ENCODE results near the gene TMEM129. TPM values are rescaled to one million over a fixed set of nuclear protein-coding genes. Genes with fewer than 3 reads are reported as not detected.

The TMEM129 gene
- total and polyA plus RNA-seq, 2 donors (not counting 1 experiment from before 2014, with no cell fraction given) = 15.0 to 39.6 TPM

- Histone ChIP-seq H3K4me2 (ENCODE audit: extremely low read depth, insufficient read depth, low read length) (peak within 1 kb of the TSS; percentile 98), H3K79me2 (ENCODE audit: control insufficient read depth, insufficient read depth, low read length) (peaks cover 52% of the 10 kb centered on the region), H3K4me1 (ENCODE audit: control insufficient read depth, extremely low read depth, insufficient read depth, low read length) (peaks cover 2% of the 10 kb centered on the region), H3K36me3 (ENCODE audit: control insufficient read depth, insufficient read depth, low read length) (peaks cover 7% of the 10 kb centered on the region), H3K27me3 (ENCODE audit: control insufficient read depth, insufficient read depth, low read length) (no peaks in the 10 kb centered on the region), H3K27ac (ENCODE audit: insufficient read depth, low read length) (peak within 1 kb of the TSS; percentile 95), H3K9ac (ENCODE audit: insufficient read depth, low read length) (peak within 1 kb of the TSS; percentile 99), H4K20me1 (ENCODE audit: control insufficient read depth, extremely low read depth, insufficient read depth, low read length) (no peaks in the 10 kb centered on the region), H3K4me3 (replicated peaks in 1 of 4; ENCODE audit: control extremely low read depth in 1 of 4, insufficient read depth in 1 of 4, low read depth in 3 of 4, low read length in 4 of 4) (peak within 1 kb of the TSS; percentile 87 to 95 (median 94)), H3K9me3 (ENCODE audit: control insufficient read depth, insufficient read depth, low read depth, low read length) (no peaks in the 10 kb centered on the region), H2AFZ (ENCODE audit: low read length) (peak within 1 kb of the TSS; percentile 70)
- no peak for TF ChIP-seq CTCF (conservative IDR thresholded peaks at IDR 0.05 in 1 of 2, IDR thresholded peaks at IDR 0.05 in 1 of 2; ENCODE audit: low read depth in 1 of 2, low read length in 2 of 2)
- no peak for TF ChIP-seq EZH2 (IDR thresholded peaks at IDR 0.05; ENCODE audit: low read length, missing control alignments)
- peak; percentile 89 to 91 for DNase-seq (ENCODE audit: low read depth in 2 of 2)
These were observed 8.7 kb downstream of the TMEM129 start, which contains the start of gene SLBP for GRCh38 chr4:1712216-1713002. SLBP (minus strand) TSS chr4:1712319; CDS start chr4:1712188, 131 bp downstream.

- peak overlapping the region; percentile 97 for H3K4me2 ChIP-seq (ENCODE audit: extremely low read depth, insufficient read depth, low read length)
- peaks cover 2% of the 10 kb centered on the region for H3K4me1 ChIP-seq (ENCODE audit: control insufficient read depth, extremely low read depth, insufficient read depth, low read length)
- H3K27me3 ChIP-seq (ENCODE audit: control insufficient read depth, insufficient read depth, low read length) = no peaks in the 10 kb centered on the region
- no peaks in the 10 kb centered on the region for H3K9me3 ChIP-seq (ENCODE audit: control insufficient read depth, insufficient read depth, low read depth, low read length)
- peaks cover 49% of the 10 kb centered on the region for H3K79me2 ChIP-seq (ENCODE audit: control insufficient read depth, insufficient read depth, low read length)
- H3K27ac ChIP-seq (ENCODE audit: insufficient read depth, low read length) = peak overlapping the region; percentile 95
- DNase-seq (ENCODE audit: low read depth in 2 of 2) = peak; percentile 55 to 59
- peaks cover 3% of the 10 kb centered on the region for H3K36me3 ChIP-seq (ENCODE audit: control insufficient read depth, insufficient read depth, low read length)
- peak overlapping the region; percentile 61 for H2AFZ ChIP-seq (ENCODE audit: low read length)
- H4K20me1 ChIP-seq (ENCODE audit: control insufficient read depth, extremely low read depth, insufficient read depth, low read length) = no peaks in the 10 kb centered on the region
- peak overlapping the region; percentile 87 to 95 (median 94) for H3K4me3 ChIP-seq (replicated peaks in 1 of 4; ENCODE audit: control extremely low read depth in 1 of 4, insufficient read depth in 1 of 4, low read depth in 3 of 4, low read length in 4 of 4)
- H3K9ac ChIP-seq (ENCODE audit: insufficient read depth, low read length) = peak overlapping the region; percentile 99
- TF ChIP-seq CTCF (conservative IDR thresholded peaks at IDR 0.05 in 1 of 2, IDR thresholded peaks at IDR 0.05 in 1 of 2; ENCODE audit: low read depth in 1 of 2, low read length in 2 of 2) = no peak
- no peak for TF ChIP-seq EZH2 (IDR thresholded peaks at IDR 0.05; ENCODE audit: low read length, missing control alignments)
These were observed 9.4 kb downstream of the TMEM129 start for GRCh38 chr4:1711571-1712215.

- Histone ChIP-seq H3K36me3 (ENCODE audit: control insufficient read depth, insufficient read depth, low read length) (peaks cover 7% of the 10 kb centered on the region), H4K20me1 (ENCODE audit: control insufficient read depth, extremely low read depth, insufficient read depth, low read length) (no peaks in the 10 kb centered on the region), H3K4me1 (ENCODE audit: control insufficient read depth, extremely low read depth, insufficient read depth, low read length) (peaks cover 2% of the 10 kb centered on the region), H3K27me3 (ENCODE audit: control insufficient read depth, insufficient read depth, low read length) (no peaks in the 10 kb centered on the region), H3K79me2 (ENCODE audit: control insufficient read depth, insufficient read depth, low read length) (peaks cover 54% of the 10 kb centered on the region), H3K27ac (ENCODE audit: insufficient read depth, low read length) (peak overlapping the region; percentile 95), H3K4me3 (replicated peaks in 1 of 4; ENCODE audit: control extremely low read depth in 1 of 4, insufficient read depth in 1 of 4, low read depth in 3 of 4, low read length in 4 of 4) (peak overlapping the region; percentile 87 to 95 (median 94)), H3K9ac (ENCODE audit: insufficient read depth, low read length) (peak overlapping the region; percentile 99), H3K4me2 (ENCODE audit: extremely low read depth, insufficient read depth, low read length) (peak overlapping the region; percentile 97), H2AFZ (ENCODE audit: low read length) (peak overlapping the region; percentile 61), H3K9me3 (ENCODE audit: control insufficient read depth, insufficient read depth, low read depth, low read length) (no peaks in the 10 kb centered on the region)
- DNase-seq (ENCODE audit: low read depth in 2 of 2) = no peak
- TF ChIP-seq EZH2 (IDR thresholded peaks at IDR 0.05; ENCODE audit: low read length, missing control alignments) = no peak
- no peak for TF ChIP-seq CTCF (conservative IDR thresholded peaks at IDR 0.05 in 1 of 2, IDR thresholded peaks at IDR 0.05 in 1 of 2; ENCODE audit: low read depth in 1 of 2, low read length in 2 of 2)
These were observed 10.0 kb downstream of the TMEM129 start for GRCh38 chr4:1711055-1711570.
